ENCODE data around the gene NIPAL4.
A peak's percentile ranks its signal among the peaks of the same experiment; 100 is the strongest.

Gene NIPAL4

DNA sequence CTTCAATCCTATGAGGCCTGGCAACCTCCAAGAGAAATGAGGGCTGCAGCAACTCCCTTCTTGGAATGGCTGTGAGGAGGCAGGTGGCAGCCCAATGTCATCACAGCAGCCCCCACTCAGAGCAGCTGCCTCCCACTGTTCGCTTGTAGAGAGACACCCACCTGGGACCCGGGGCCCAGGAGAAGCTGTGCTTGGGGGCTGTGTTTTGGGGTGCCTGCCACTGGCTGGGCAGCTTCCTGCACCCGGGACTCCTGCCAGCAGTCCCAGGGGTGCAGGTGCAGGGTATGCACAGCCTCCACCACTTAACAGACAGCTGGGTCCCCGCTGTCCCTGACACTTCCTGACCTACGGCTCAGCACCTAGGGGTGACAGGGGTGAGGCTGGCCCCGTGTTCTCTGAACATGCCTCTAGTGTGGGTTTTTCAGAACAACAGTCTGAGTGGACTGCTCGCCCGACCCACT, 26.2 kb downstream of the NIPAL4 start:
- no peak for DNase-seq (ENCODE audit: low read depth)

DNA sequence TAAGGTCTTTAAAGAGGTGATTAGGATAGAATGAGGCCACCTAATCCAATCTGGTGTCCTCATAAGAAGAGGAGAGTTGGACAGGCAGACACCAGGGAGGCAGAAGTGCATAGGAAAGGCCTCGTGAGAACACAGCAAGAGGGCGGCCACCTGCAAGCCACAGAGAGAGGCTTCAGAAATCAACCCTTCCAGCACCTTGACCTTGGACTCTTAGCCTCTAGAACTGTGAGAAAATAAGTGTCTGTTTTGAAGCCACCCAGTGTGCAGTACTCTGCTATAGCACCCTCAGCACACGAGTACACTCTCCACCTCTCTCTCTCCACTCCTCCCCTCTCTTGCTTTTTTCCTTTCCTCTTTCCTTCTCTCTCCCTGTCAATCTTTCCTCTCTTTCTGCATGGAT, 26.8 kb downstream of the NIPAL4 start:
- DNase-seq (ENCODE audit: low read depth): no peak

DNA sequence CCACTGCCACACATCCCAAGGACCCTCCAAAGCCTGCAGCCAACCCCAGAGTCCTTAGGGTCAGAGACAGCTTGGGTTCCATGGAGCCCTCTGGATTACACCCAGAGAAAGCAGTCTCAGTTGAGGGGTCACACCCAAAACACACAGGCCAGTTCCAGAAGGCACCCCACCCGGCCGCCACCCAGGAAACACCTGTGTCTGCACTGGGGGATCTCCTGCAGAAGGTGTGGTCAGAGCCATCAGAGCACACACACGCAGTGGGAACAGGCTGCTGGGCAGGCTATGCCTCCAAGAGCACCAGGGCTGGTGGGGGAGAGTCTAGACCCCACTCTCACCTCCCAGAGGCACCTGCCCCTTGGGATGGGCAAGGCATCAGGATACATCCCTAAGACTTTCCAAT, 27.3 kb downstream of the NIPAL4 start:
- DNase-seq (ENCODE audit: low read depth): no peak

DNA sequence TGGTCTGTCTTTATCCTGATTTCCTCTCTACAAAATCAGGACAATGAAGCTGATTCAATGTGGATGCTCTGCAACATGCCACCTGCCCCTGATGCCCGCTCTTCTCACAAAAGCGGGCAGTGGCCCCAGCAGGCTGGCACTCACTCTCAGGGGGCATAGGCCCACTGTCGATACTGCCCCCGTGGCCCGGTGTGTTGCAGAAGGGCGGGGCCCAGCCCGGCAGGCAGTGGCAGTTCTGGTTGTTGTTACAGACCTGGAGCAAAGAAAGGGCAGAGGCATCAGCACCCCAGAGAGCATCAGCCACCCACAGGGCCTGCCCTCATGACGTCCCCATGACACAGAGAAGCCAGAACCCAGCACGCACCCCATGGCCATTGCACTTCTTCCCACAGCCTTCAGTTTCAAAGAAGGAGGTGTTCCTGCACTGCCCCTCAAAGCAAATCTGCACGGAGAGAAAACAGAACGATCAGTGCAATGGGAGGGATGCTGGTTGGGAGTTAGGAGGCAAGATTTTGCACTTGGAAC, 31.5 kb downstream of the NIPAL4 start:
- DNase-seq (ENCODE audit: low read depth): no peak

DNA sequence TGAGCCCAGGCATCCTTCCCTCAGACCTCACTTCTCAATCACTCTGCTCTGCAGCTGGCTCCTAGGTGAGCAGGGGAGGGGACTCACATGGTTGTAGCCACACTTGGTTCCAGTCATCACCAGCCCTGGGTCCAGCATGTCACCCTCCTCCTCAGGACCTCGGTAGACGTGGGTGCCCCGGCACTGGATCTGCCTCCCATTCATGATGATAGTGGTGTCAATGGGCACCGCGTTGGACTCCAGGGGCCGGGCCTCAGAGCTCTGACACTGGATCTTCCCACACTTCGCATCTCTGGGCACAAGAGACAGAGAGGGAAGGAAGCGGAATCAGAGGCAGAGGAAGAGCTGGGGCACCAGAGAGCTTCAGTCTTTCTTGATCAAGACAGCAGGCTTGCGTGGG, 32.9 kb downstream of the NIPAL4 start:
- DNase-seq (ENCODE audit: low read depth): no peak

DNA sequence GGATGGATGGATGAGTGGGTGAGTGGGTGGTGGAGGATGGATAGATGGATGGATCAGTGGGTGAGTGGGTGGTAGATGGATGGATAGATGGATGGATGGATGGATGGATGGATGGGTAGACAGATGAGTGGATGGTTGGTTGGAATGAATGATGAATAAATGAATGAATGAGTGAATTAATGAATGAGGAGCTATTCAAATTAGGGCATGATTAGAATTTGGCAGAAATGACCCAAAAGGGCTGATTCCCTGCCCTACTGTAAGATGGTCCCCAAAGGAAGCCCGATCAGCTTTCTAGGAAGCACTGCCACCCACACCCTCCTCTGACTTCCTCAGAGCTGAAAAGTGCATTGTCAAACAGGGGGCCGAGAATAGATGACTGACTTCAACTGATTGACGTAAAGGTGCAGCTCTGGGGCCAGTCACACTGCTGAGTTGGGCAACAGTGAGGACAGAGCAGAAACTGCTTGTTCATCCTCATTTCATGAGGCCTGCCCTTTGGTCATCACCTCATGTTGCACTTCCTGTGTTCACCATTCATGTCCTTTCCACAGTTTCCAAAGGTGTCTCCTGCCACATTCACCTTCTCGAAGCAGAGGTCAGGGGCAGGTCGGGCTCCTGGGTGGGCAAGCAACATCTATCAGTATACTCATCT, 34.3 kb downstream of the NIPAL4 start:
- no peak for DNase-seq (ENCODE audit: low read depth)

DNA sequence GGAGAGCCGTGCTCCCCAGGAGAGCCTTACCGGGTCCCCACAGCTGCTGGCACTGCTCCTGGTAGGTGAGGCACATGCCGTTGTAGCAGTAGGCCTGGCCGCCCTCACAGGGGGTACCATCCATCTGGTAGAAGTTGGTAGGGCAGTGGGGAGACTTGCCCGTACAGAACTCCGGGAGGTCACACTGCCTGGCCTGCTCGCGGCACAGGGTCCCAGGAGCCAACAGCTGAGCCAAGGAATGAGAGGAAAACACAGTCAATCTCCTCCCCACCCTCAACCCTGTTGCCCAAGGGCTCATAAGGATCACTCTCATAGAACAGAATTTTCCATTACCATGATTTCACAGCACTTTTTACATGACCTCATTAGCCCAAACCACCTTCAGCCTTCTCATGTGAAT, 36.9 kb downstream of the NIPAL4 start:
- no peak for DNase-seq (ENCODE audit: low read depth)

DNA sequence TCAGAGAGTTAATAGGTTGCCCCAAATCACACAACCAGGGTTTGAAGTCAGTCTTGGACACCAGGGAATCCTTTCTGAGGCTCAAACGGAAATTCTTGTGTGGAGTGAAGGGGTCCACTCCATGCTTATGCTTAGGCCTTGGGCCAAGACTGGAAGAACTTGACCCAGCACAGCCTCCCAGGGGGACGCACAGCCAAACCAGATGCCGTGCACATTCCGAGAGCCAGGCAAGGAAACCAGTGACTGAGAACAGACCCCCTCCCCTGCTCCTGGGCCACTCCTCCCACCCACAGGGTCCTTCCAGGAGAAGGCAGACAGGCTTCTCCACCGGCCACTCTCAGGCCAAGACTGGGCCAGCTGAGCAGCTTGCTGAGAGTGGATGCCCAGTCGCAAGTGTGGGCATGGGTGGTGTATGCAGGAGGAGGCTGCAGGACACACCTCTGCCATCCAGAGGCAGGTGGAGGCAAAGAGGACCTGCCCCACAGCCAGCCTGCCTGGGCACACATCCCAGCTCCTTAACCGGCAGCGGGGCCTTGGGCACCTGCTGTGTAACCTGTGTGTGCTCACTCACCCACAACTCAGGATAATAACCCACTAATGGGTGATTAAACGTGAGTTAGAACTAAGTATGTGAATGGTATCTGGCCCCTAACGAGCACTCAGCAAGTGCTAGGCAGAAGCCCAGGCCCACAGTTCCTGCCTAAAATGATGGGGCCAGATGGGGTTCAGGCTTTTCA, 38.0 kb downstream of the NIPAL4 start:
- no peak for DNase-seq (ENCODE audit: low read depth)

DNA sequence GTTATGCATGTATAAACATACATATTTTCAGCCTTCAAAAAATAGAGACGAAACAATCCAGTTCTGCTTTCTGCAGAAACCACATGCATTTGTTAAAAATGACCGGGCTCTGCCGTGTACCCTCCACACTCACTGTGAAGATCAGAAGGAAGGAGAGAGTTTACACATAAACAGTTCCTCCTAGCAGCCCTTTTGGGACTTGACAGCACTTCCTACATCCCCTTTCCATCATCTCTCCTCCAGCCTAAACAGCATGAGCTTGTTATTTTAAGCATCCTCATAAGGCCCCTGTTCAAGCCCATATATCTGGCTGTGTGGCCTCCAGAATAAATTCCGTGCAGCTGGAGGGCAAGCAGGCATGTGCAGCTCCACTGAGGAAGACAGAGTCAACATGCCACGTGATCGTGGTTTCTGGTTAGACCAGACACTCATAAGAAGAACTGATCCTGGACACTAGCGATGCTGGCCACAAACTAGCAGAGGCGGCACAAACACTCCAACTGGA, 42.2 kb downstream of the NIPAL4 start:
- DNase-seq (ENCODE audit: low read depth): no peak

DNA sequence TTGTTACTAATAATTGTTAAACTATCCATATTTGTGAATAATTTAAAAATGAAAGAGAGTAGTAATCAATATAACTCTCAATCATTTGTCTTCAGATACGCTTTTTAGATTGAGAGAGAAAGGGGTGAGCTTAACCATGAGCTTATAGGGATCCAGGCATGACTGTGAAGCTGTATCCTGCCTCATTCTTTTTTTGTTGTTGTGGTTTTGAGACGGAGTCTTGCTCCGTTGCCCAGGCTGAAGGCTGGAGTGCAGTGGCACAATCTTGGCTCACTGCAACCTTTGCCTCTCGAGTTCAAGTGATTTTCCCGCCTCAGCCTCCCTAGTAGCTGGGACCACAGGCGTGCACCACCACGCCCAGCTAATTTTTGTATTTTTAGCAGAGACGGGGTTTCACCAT, 44.0 kb downstream of the NIPAL4 start:
- DNase-seq (ENCODE audit: low read depth): no peak

DNA sequence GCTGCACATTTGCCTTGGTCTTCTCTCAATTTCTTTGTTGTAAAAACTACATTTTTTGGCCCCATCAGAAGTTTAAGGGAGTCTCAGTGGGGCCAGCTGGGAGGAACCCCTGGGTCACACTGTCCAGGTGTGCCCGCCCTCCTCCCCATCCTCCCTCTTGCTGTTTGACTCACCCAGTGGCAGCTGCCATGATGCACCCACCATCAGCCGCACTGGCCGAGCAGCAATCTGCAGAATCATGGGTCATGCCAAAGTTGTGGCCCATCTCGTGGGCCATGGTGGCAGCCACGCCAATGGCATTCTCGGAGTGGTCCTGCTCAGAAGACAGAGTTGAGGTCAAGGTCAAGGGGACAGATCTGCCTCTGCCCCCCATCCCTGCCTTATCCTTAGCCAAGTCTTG, 45.5 kb downstream of the NIPAL4 start:
- DNase-seq (ENCODE audit: low read depth): no peak

DNA sequence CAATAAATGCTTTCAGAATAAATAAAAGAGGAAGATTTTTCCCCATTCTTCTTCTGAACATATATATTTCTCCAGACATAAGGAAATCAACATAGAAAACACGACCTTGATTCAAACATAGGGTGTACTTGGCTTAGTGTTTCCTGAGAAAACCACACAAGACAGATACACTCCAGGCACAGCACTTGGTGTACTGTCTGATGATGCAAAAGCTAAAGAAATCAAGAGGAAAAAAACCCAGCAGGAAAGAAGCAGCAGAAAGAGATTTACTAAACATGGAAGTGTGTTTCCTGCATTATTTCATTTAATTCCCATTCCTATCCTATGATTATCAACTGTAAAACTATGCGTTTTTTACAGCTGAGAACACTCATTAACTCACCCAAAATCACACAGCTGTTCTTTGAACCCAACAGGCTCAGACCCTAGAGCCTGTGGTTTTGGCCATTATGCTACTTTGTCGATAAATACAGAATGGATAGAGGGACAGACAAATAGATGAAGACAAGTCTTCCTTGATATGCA, 46.1 kb downstream of the NIPAL4 start:
- no peak for DNase-seq (ENCODE audit: low read depth)

DNA sequence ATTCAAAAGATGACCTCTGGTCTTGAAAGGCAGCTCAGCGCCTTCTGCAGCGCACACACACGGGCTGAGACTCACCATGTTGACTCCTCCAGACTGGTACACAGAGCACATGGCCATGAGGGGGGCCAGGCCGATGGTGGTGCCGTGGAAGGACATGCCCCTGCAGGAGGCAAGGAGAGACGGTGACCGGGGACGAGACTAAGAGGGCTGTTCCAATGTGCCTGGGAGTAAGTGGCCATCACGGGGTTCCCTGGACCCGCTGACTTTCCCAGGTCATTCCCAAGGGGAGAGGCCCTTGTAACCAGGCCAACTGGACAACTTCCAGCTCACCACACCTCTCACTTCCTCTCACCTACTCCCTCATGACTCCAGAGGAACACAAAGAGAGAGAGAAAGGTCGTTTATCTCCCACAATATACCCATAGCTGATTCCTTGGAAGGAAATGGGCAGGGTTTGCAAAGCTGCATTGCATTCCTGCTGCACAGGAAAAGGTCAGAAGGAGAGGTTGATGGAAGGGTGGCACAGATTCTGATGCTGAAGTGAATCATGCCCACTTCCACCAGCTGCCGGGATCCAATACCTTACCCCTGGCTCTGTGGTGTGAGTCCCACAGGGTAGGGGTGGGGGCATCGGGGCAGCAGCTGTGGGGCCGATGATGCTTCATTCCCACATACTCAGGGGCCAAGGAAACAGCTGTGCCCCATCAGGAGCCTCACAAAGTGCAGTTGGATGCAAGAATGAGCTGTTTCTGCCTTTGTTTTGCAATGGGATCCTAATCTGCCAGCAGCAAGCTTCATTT, 47.2 kb downstream of the NIPAL4 start:
- no peak for DNase-seq (ENCODE audit: low read depth)

DNA sequence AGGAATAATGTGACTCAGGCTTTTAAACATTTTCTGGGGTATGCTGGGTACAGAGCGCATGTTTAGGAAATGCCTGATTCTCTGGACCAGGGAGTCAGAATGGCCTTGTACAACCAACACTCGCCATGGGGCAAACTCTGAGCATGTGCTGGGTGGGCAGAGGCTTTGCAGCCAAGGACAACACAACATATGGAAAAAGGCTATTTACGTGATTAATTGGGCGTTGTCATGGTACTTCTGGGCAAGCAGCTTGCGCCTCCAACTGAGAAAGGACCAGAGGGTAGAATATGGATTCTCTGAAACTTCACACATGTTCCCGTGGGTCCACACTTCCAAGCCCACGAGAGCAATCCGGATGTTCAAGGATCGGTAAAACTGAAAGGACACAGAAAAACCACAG, 49.1 kb downstream of the NIPAL4 start:
- DNase-seq (ENCODE audit: low read depth): no peak

DNA sequence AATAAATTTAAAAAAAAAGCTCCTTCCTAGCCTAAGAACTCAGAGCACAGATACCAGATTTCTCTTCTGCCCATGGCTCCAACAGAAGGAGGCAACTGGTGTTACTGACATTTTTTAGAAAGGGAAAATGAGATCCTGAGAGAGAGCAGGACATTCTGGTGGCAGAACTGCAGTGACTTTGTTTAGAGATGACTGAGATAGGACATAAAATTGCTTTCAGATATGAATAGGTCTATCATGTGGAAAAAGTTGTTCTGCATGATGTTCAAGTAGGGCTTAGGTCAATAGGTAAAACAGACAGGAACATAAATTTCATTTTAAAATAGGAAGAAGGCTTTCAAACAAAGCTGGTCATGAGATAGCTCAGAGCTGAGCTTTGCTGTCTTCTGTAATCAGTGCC, 49.6 kb downstream of the NIPAL4 start:
- no peak for DNase-seq (ENCODE audit: low read depth)

DNA sequence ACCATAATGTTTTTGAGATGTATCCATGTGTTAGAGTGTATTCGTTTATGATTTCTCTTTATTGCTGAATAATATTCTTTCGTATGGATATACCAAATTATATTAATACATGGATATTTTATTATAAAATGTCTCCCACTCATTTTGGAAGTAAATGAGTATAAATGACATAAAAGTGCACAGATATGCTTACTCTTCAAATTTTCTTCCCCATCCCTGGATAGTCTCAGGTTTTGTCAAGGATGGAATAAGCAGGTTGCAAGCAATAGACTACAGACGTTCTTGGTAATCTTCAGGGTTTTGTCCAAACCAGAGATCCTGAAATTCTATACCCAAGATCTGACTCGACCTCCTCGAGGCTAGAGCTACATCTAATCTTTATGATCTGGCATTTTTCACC, 50.7 kb downstream of the NIPAL4 start:
- no peak for DNase-seq (ENCODE audit: low read depth)

DNA sequence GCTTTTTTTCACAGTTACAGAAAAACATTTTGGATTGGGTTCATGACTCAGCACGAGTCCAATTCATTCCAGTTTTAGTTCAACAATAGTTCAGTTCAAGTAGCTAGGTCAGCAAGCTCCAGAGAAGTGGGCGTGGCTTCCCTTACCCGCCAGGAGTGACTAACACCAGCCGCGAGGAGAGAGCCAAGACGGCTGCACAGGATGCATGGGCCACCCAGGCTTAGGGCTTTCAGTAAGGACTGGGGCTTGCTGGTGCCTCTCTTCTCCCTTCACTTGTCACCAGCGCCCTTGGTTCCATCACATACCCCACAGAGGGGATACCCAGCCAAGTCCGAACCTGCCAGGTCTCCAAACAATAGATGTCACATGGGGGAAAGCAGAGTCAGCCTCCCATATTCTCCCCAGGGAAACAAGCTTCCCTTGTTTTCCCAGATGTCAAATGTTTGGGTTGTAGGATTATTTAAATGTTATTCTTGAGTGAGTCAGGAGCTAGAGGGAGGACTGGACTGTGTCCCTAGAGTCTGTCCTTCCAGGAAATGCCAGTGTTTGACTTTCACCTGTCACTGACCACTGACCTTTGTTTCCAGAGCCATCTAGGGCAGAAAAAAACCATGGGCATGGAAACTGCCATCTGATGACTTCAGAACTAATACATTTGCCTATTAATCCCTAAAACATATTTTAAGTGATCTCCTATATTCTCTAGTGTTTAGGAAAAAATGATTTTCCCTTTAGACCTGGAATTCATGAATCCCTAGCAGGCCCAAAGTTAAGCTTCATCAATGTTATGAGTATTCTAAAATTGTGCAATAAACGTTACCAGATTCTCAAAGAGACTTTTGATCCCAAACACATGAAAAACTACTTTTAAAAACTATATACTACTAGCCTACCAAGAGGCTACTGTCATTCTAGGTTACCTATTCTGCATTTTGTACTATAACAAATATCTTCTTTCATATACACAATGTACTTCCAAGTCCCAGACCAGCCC, 51.9 kb downstream of the NIPAL4 start:
- DNase-seq (ENCODE audit: low read depth): peak; percentile 18

DNA sequence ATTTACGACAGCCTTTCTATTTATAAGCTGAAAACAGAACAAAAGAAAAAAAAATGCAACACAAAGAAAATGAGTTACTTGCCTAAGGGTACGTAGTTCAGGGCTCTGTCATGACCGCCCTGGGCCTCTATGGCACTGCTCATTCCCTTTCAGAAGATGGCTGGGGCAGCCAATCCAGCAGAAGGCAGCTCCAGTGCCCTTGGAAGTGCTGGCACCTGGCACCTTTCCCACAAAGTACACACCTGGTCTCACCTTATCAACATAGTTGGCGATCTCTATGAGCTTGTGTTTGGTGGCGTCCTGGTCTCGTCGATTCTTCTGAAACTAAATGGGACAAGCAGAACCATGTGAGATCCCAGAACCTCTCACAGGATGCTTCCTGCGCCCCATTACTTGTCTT, 53.2 kb downstream of the NIPAL4 start:
- DNase-seq (ENCODE audit: low read depth): no peak

DNA sequence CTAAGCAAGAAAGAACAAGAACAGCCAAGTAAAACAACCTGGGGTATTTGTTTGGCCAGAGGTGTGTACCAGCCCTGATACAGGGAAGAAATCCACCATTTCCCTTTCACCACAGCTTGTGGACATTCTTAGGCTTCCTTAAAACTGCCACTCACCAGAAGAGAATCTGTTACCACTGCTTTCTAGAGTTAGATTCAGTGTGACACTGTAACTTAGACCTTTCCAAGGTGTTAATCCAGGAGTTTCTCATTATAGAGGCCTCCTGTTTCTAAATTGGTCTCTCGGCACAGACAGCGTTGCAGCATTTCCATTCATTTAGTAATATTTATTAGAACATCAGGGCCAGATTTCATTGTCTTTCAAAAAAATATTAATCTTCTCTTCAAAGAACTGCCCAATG, 55.0 kb downstream of the NIPAL4 start:
- no peak for DNase-seq (ENCODE audit: low read depth)

DNA sequence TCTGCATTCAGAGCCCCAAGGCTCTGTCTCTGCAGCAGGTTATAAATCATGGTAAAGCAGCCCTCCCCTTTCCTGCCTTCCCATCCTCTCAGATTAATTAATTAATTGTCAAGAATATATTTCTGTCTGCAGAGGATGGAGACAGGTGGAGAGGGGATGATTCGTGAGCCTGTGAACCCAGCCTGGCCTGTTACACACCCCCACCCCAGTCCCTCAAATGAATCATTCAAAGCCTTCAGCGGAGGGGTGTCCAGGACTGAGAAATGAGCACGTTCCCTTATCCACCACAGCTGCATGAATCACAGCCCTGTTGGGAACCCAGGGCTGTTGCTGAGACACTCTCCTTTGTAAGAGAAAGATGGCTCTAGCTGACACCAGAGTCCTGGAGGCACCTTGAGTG, 56.0 kb downstream of the NIPAL4 start:
- DNase-seq (ENCODE audit: low read depth): no peak
